Coronary artery (tissue), 2 donors: Measurements from ENCODE around the gene ABCB4.
"Not testable (repeated sequence)": the region's sequence is repeated elsewhere in the genome, so short reads cannot be mapped to it uniquely, and the experiment has no call there.

Experiments
- DNase-seq: peaks from one replicate; pipeline ENCODE4 v3.0.0-alpha.2; 2017; ENCODE audit warnings: low spot score
- H3K27ac ChIP-seq, 2 donors: fragments of 200-600 bp; sonication (generic); one replicate each; pipeline ENCODE4 v1.5.1; 2016 to 2019
- H3K4me3 ChIP-seq: fragments of 200-600 bp; sonication (generic); 2 replicates; pipeline ENCODE4 v1.5.1; 2016; ENCODE audit warnings: mild to moderate bottlenecking, moderate library complexity
- TF ChIP-seq, protein P1 (sequence below): fragments of 200-600 bp; sonication (generic); IDR thresholded peaks from one replicate; pipeline ENCODE4 v1.5.1; 2019; ENCODE audit warnings: antibody characterized with exemption

ABCB4 gene

DNA sequence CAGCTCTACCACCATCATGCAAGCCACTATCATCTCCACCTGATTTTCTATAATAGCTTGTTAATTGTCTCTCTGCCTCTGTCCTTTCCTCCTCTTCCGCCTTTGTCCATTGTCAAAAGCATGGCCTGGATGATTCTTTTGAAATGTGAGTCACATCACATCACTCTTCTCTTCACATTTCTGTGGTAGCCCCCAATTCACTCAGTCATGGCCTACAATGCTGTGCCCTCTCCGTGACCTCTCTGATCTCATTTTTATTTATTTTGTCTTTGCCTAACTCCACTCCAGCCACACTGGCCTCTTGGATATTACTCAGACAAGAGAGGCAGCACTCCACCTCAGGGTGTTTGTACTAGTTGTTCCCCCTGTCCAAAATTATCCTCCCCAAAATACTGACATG, 4.9 kb upstream of the ABCB4 start:
- Histone ChIP-seq H3K27ac (no peak overlapping the region), H3K4me3 (no peak overlapping the region)
- DNase-seq = no peak
- TF ChIP-seq, protein P1, sequence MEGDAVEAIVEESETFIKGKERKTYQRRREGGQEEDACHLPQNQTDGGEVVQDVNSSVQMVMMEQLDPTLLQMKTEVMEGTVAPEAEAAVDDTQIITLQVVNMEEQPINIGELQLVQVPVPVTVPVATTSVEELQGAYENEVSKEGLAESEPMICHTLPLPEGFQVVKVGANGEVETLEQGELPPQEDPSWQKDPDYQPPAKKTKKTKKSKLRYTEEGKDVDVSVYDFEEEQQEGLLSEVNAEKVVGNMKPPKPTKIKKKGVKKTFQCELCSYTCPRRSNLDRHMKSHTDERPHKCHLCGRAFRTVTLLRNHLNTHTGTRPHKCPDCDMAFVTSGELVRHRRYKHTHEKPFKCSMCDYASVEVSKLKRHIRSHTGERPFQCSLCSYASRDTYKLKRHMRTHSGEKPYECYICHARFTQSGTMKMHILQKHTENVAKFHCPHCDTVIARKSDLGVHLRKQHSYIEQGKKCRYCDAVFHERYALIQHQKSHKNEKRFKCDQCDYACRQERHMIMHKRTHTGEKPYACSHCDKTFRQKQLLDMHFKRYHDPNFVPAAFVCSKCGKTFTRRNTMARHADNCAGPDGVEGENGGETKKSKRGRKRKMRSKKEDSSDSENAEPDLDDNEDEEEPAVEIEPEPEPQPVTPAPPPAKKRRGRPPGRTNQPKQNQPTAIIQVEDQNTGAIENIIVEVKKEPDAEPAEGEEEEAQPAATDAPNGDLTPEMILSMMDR = no peak

DNA sequence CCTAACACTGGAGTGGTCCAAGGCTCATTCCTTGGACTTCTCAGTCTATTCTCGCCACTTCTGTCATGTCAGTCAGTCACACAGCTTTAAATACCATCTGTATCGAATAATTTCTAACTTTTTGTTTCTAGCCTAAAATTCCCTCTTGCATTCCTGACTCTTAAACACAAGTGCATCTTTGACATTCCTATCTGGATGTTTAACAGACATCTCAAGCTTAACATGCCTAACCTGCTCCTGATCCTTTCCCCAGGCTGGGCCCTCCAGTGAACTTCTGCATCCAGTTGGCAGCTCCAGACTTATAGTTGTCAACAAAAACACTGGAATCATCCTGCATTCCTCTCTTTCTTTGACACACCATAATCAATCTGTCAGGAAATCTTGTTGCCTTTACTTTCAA, 4.5 kb upstream of the ABCB4 start:
- no peak overlapping the region for H3K4me3 ChIP-seq
- DNase-seq = no peak
- H3K27ac ChIP-seq = no peak overlapping the region
- TF ChIP-seq, protein P1 = no peak

DNA sequence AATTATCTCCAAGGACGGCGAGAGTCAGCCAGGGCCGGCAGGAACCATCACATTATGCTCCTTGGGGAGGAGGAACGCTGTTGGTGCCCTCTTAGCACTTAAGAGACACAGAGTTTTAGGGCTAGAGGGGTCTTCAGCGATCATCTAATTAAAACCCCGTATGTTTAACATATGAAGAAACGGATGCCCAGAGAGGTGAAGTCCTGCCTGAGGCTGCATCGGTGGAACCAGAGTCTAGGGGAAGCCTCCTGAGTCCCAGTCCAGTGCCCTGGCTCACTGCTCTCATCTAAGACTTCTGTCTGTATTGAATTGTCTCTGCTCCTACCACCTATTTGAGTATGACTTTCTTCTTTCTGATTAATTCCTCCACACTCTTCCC, 688 bp upstream of the ABCB4 start:
- Histone ChIP-seq H3K27ac (no peak overlapping the region), H3K4me3 (peak overlapping the region; percentile 75)
- TF ChIP-seq, protein P1 = no peak
- DNase-seq = no peak

DNA sequence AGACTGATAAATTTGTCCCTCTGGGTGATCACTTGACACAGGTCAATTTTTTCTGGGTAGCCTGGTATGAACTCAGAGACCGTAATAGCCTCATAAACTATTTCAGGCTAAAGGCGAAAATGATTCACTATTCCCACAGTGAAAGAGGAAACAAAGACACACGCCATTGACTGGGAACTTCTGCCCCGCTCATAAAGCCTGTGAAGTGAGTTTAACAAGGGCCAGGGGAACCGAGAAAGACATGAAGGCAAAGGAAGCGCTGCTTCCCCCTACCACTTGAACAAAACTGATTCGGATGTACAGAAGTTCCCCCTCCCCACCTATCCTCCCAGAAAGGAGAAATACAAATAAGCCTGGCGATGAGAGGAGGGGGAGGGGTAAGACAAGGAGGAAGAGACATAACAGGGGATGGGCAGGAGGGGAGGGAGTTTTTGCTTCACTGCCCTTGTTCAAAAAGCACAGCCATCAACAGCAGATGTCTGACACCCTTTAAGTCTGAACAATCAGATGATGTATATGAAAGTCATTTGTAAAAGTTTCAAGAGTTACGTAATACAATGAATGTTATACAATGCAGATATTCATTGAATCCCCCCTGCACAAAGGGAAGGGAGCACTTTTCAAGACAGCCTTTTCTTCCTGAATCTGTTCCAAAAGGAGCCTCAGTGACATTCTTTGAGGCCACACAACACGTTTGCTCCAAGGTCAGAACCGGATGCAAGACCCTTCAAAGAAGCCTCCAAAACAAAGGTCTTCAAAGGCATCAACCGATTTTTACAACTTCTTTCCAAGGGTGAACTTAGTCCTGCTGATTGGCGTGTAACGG, 734 bp downstream of the ABCB4 start:
- H3K4me3 ChIP-seq = peak overlapping the region; percentile 75
- TF ChIP-seq, protein P1 = no peak
- no peak for DNase-seq
- no peak overlapping the region for H3K27ac ChIP-seq

DNA sequence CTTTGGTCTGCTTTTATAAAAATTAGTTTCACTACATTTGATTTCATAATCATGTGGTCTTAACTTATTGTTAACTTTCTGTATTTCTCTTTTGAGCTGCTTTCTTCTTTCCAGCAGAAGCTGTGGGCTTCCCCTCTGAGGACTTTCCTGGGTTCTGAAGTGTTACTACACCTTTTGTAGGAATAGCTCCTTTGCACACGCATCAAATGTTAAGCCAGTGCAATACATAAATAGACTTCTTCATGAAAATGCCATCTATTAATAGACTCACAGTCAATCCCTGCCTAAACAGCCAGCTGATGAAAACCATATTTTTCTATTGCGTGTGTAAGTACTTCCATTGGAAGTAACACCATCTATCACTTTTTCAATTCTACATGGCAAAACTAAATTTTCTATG, 1.5 kb downstream of the ABCB4 start:
- no peak for DNase-seq
- Histone ChIP-seq H3K4me3 (no peak overlapping the region), H3K27ac (no peak overlapping the region)
- TF ChIP-seq, protein P1 = no peak

DNA sequence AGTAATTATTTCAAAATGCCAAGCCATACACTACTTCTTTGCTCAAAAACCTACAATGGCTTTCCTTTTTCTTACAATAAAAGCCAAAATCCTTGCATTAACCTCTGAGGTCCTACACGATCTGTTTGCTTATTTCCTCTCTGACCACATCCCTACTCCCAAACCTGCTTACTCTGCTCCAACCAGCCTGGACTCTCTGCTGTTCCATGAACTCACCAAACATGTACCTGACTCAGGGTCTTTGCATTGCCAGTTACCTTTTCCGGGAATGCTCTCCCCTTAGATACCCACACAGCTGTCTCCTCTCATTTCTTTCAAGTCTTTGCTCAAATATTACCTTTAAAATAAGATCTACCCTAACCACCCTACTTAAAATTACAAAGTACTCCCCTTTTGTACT, 2.3 kb downstream of the ABCB4 start:
- no peak for DNase-seq
- TF ChIP-seq, protein P1 = no peak
- Histone ChIP-seq H3K4me3 (no peak overlapping the region), H3K27ac (no peak overlapping the region)

DNA sequence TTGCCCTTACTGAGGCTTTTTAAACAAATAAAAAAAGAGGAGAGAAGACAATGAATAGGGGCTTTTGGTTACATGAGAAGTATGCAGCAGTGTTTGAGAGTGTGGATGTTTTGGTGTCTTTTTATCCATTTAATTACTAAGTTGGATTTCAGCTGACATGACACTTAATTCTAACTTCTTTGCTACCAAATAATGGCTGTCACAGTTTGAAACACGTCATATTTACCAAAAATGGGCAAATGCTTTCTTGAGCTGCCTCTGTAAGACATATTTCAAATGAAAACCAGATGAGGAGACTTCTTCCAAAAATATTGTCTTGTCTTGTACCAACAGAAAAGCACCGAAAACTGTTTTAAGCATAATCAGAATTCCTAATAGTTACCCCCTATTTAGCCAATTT, 4.0 kb downstream of the ABCB4 start:
- H3K4me3 ChIP-seq = no peak overlapping the region
- TF ChIP-seq, protein P1 = no peak
- no peak for DNase-seq

DNA sequence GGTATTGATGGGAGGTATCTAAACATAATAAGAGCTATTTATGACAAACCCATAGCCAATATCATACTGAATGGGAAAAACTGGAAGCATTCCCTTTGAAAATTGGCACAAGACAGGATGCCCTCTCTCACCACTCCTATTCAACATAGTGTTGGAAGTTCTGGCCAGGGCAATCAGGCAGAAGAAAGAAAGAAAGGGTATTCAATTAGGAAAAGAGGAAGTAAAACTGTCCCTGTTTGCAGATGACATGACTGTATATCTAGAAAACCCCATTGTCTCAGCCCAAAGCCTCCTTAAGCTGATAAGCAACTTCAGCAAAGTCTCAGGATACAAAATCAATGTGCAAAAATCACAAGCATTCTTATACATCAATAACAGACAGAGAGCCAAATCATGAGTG, 6.3 kb downstream of the ABCB4 start:
- DNase-seq, H3K4me3 ChIP-seq, H3K27ac ChIP-seq: not testable (repeated sequence)

More for the DNA sequence above, 4.0 kb downstream of the ABCB4 start:
- no peak overlapping the region for H3K27ac ChIP-seq

DNA sequence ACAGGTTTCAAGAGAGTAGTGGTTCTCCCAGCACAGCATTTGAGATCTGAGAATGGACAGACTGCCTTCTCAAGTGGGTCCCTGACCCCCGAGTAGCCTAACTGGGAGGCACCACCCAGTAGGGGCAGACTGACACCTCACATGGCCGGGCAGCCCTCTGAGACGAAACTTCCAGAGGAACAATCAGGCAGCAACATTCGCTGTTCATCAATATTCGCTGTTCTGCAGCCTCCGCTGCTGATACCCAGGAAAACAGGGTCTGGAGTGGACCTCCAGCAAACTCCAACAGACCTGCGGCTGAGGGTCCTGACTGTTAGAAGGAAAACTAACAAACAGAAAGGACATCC, 10.0 kb downstream of the ABCB4 start:
- H3K4me3 ChIP-seq, DNase-seq, H3K27ac ChIP-seq: not testable (repeated sequence)

DNA sequence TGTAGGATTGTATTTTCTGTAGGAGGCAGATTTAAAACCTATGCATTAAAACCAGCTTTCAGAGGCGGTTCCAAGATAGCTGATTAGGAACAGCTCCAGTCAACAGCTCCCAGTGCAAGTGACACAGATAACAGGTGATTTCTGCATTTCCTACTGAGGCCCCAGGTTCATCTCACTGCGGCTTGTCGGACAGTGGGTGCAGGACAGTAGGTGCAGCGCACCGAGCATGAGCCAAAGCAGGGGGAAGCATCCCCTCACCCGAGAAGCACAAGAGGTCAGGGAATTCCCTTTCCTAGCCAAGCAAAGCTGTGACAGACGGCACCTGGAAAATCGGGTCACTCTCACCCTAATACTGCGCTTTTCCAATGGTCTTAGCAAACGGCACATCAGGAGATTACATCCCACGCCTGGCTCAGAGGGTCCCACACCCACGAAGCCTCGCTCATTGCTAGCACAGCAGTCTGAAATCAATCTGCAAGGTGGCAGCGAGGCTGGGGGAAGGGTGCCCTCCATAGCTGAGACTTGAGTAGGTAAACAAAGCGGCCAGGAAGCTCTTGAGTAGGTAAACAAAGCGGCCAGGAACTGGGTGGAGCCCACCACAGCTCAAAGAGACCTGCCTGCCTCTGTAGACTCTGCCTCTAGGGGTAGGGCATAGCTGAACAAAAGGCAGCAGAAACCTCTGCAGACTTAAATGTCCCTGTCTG, 10.5 kb downstream of the ABCB4 start:
- not testable (repeated sequence) for H3K27ac ChIP-seq, H3K4me3 ChIP-seq, DNase-seq
